ENCODE measurements around the gene NFATC3.

The NFATC3 gene

DNA sequence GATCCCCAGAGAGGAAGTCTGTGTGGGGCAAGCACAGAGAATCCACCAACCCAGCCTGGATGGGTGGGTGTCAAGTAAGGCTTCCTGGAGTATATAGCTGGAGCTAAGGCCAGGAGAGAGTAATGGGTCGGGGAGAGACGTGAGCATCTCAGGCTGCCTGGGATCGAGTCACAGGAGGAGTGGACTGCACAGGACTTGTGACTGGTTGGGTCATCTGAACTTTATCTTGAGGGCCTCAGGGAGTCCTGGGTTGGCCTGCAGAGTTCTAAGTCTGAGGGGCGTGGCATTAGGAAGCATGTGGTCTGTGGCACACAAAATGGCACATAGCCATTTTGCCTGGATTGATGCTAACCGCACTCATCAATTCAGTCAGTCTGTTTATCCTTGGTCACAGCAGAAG is 161.5 kb downstream of the NFATC3 start:
- H3K4me3 ChIP-seq (replicated peaks in 1 of 2; ENCODE audit: low read depth in 2 of 2, low read length in 2 of 2), result no peak overlapping the region
- DNase-seq (ENCODE audit: low read depth in 2 of 2), result no peak
- TF ChIP-seq, protein P1, sequence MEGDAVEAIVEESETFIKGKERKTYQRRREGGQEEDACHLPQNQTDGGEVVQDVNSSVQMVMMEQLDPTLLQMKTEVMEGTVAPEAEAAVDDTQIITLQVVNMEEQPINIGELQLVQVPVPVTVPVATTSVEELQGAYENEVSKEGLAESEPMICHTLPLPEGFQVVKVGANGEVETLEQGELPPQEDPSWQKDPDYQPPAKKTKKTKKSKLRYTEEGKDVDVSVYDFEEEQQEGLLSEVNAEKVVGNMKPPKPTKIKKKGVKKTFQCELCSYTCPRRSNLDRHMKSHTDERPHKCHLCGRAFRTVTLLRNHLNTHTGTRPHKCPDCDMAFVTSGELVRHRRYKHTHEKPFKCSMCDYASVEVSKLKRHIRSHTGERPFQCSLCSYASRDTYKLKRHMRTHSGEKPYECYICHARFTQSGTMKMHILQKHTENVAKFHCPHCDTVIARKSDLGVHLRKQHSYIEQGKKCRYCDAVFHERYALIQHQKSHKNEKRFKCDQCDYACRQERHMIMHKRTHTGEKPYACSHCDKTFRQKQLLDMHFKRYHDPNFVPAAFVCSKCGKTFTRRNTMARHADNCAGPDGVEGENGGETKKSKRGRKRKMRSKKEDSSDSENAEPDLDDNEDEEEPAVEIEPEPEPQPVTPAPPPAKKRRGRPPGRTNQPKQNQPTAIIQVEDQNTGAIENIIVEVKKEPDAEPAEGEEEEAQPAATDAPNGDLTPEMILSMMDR (IDR thresholded peaks at IDR 0.05; ENCODE audit: low read depth, low read length), result no peak

DNA sequence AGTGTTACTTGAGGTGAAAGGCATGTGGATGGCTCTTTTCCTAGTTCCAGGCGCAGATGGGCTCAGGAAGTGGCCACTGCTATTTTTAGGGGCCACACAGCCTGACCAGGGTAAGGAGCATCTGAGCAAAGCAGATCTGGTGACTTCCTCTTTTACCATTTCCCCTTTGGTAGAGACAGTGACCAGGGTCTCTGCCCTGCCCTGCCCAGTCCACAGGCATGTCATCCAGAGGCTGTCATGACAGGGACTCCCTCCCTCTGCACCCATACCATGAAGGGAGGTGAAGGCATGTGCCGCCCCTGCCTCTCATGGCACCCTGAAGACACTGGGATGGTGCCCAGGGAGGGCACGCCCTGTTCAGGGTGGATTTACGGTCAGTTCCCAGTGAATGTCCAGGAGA is 162.2 kb downstream of the NFATC3 start:
- H3K4me3 ChIP-seq (replicated peaks in 1 of 2; ENCODE audit: low read depth in 2 of 2, low read length in 2 of 2), result no peak overlapping the region
- TF ChIP-seq, protein P1 (IDR thresholded peaks at IDR 0.05; ENCODE audit: low read depth, low read length), result no peak
- DNase-seq (ENCODE audit: low read depth in 2 of 2), result no peak

DNA sequence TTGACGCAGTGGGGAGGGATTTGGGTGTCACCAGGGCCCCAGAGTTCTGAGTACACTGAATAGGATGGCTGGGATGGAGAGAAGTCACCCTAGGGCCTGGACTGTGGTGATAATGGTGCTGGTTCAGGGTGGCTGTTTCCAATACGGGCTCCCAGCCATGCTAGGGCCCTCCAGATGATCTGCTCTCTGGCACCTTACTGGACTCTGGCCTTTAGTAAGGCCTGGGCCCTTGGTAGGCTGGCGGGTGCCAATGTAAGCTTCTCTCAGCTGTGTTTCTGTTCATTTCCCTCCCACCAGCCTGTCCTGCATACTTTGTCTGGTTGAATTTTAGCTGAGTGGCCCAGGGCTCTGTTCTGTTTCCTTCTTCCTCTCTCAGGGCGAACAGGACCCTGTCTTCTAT is 162.8 kb downstream of the NFATC3 start:
- no peak for DNase-seq (ENCODE audit: low read depth in 2 of 2)
- no peak overlapping the region for H3K4me3 ChIP-seq (replicated peaks in 1 of 2; ENCODE audit: low read depth in 2 of 2, low read length in 2 of 2)
- TF ChIP-seq, protein P1 (IDR thresholded peaks at IDR 0.05; ENCODE audit: low read depth, low read length), result no peak

DNA sequence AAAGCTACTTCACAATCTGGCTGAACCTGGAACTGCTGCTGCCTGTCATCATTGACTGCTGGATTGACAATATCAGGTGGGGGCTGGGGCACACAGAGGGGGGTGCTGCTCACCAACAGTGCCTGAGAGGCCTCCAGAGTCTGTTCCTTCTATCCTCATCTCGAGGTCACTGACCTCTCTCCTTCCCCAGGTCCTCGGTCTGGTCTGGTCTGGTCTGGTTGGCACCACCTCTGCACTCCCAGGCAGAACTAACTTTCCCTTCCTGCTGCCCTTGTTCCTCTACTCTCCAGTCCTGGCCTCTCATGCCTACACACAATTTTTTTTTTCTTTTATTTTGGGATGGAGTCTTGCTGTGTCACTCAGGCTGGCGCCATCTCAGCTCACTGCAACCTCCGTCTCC is 164.2 kb downstream of the NFATC3 start:
- no peak overlapping the region for H3K4me3 ChIP-seq (replicated peaks in 1 of 2; ENCODE audit: low read depth in 2 of 2, low read length in 2 of 2)
- DNase-seq (ENCODE audit: low read depth in 2 of 2), result no peak
- TF ChIP-seq, protein P1 (IDR thresholded peaks at IDR 0.05; ENCODE audit: low read depth, low read length), result no peak

DNA sequence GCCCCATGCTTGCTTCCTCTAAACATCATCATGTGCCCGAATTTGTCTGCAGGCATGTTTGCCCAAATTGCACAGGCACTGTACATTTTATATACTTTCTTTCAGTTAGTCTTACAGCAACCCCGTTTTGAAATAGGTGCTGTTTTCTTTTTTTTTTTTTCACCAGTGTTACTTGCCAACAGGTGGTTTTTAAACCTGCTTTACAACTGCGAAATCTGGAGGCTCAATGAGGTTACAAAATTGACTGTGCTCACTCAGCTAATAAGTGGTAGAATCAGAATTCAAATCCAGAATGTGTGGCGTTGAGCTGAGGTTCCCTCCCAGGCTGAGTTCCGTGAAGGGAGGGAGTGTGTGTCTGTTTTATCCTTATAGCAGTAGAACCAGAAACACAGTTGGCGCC is 165.8 kb downstream of the NFATC3 start:
- no peak for DNase-seq (ENCODE audit: low read depth in 2 of 2)
- TF ChIP-seq, protein P1 (IDR thresholded peaks at IDR 0.05; ENCODE audit: low read depth, low read length), result no peak
- H3K4me3 ChIP-seq (replicated peaks in 1 of 2; ENCODE audit: low read depth in 2 of 2, low read length in 2 of 2), result no peak overlapping the region

DNA sequence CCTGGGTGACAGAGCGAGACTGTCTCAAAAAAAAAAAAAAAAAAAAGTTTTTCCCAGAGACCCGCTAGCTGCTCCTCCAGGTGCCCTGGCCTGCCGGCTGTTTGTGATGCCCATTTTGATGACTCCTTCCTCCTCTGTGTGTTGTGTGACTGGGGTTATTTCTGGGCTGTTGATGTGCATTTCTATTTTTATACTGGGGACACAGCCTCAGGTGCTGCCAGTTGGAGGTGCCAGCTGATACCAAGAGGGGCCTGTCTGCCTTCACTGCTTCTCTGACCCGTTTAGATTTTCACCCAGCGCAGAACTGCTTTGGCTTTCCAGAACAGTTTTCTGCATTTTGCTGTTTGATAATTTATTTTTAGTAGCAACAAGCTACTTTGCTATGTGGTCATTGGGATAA is 166.7 kb downstream of the NFATC3 start:
- TF ChIP-seq, protein P1 (IDR thresholded peaks at IDR 0.05; ENCODE audit: low read depth, low read length), result no peak
- no peak for DNase-seq (ENCODE audit: low read depth in 2 of 2)
- H3K4me3 ChIP-seq (replicated peaks in 1 of 2; ENCODE audit: low read depth in 2 of 2, low read length in 2 of 2), result no peak overlapping the region

DNA sequence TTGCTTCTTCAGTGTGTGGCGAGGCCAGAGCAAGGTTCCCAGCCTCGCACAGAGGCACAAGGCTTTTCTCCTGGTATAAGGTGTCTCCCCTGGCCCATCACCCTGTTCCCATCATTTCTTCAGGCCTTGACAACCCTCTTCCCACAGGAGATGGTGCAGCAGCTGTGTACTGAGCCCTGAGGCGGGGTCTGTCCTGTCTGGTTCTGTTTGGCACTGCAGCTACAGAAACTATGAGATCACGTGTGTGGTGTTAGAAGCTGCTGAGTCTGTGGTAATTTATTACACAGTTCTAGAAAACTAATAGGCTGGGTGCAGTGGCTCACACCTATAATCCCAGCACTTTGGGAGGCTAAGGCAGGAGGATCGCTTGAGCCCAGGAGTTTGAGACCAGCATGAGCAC is 167.2 kb downstream of the NFATC3 start:
- DNase-seq (ENCODE audit: low read depth in 2 of 2), result no peak
- no peak overlapping the region for H3K4me3 ChIP-seq (replicated peaks in 1 of 2; ENCODE audit: low read depth in 2 of 2, low read length in 2 of 2)
- TF ChIP-seq, protein P1 (IDR thresholded peaks at IDR 0.05; ENCODE audit: low read depth, low read length), result no peak
